GM13976 (cell line): ENCODE measurements around the gene OR2AT4.

Experiments used
- DNase-seq: peaks from one replicate; pipeline ENCODE4 v3.0.0; 2012; ENCODE audit warnings: low spot score
- in situ Hi-C: fragments of 300-500 bp; cut with MboI; formaldehyde crosslinking; loops from one replicate; pipeline ENCODE4 v1.12.0; 2022; ENCODE audit warnings: low sequenced_read_pairs, mixed read lengths, inconsistent platforms; ENCODE audit not compliant: unreplicated experiment
- TF ChIP-seq, protein P1 (sequence below): IDR thresholded peaks from 2 replicates; pipeline ENCODE4 v1.5.1; 2012; ENCODE audit warnings: borderline replicate concordance, mild to moderate bottlenecking; ENCODE audit not compliant: insufficient read depth; ENCODE audit errors: extremely low read depth, missing control alignments, control extremely low read depth

Gene OR2AT4

DNA sequence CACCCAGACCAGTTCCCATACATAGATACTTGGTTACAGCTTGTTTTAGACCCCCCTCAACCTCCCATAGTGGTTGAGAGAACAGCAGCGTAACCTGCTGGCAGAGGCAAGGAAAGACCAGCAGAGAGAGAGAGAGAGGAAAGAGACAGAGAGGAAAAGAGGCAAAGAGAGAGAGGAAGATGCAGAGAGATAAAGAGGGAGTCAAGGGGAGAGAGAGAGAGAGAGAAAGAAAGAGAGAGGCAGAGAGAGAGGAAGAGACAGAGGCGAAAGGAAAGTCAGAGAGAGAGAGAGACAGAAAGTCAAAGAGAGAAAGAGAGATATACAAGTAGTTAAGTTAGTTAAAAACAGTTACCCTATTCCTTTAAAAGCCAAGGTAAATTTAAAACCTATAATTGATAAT is 55.4 kb downstream of the OR2AT4 start:
- DNase-seq = no peak
- in situ Hi-C loops = no loop called here
- TF ChIP-seq, protein P1, sequence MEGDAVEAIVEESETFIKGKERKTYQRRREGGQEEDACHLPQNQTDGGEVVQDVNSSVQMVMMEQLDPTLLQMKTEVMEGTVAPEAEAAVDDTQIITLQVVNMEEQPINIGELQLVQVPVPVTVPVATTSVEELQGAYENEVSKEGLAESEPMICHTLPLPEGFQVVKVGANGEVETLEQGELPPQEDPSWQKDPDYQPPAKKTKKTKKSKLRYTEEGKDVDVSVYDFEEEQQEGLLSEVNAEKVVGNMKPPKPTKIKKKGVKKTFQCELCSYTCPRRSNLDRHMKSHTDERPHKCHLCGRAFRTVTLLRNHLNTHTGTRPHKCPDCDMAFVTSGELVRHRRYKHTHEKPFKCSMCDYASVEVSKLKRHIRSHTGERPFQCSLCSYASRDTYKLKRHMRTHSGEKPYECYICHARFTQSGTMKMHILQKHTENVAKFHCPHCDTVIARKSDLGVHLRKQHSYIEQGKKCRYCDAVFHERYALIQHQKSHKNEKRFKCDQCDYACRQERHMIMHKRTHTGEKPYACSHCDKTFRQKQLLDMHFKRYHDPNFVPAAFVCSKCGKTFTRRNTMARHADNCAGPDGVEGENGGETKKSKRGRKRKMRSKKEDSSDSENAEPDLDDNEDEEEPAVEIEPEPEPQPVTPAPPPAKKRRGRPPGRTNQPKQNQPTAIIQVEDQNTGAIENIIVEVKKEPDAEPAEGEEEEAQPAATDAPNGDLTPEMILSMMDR = no peak

DNA sequence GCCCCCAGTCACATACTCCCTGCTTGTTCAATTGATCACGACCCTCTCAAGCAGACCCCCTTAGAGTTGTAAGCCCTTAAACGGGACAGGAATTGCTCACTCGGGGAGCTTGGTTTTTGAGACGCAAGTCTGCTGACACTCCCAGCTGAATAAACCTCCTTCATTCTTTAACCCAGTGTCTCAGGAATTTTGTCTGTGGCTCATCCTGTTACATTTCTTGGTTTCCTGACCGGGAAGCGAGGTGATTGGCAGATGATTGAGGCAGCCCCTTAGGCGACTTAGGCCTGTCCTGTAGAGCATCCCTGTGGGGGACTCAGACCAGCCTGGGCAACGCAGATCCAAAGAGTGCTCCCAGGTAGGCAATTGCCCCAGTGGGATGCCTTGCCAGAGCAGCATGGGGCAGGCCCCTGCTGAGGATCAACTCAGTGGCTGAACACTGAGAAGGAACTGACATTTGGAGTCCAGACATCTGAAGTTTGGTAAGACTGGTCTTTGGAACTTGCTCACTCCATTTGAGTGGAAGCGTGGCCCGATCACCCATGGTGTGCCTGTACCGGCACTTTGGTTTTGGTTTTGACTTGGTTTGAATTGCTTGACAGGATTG is 56.4 kb downstream of the OR2AT4 start:
- TF ChIP-seq, protein P1 = no peak
- DNase-seq = no peak
- in situ Hi-C loops = no loop called here

DNA sequence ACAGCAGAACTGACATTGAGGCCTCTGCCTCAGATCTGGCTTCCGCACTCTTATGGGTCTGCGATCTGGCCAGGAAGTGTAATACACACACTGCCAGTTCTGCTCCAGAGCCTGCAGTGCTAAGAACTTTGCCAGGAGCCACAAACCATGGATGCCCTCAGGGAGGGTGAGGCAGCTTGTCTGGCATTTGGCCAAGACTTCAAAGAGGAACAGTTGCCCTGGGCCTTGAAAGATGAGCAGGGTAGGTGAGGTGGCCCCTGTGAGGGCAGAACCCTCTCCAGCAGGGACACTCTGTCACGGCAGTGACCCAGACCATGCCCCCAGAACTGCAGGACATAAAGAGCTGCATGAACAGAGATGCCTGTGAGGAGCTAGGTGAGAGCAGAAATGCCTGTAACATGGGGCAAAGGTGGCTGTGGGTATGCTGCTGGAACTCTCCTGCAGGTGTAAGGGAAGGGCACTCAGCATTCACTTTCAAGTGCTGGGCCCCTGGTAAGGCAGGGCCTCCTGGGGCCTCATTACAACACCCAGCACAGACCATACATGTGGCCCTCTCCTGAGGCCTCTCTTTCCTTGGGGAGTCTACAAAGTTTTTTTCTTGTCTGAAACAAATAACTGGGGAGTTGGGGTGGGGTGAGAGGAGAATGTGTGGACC is 60.6 kb downstream of the OR2AT4 start:
- TF ChIP-seq, protein P1 = no peak
- no peak for DNase-seq
- in situ Hi-C loops = no loop called here

DNA sequence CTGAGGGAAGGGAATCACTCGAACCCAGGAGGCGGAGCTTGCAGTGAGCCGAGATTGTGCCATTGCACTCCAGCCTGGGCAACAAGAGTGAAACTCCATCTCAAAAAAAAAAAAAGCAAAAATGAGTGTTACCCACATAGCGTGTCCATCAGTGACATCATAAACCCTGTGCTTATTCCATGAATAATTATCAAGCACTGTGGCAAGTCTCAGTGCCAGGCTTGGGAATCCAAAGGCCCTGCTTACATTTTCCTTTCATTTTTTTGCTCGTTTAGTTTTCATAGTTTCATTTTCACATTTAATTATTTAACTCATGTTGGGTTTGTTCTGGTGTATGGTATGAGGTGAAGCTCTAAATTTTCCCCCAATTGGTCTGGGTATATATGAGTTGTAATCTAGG is 61.4 kb downstream of the OR2AT4 start:
- no peak for DNase-seq
- TF ChIP-seq, protein P1 = no peak
- in situ Hi-C loops = no loop called here

DNA sequence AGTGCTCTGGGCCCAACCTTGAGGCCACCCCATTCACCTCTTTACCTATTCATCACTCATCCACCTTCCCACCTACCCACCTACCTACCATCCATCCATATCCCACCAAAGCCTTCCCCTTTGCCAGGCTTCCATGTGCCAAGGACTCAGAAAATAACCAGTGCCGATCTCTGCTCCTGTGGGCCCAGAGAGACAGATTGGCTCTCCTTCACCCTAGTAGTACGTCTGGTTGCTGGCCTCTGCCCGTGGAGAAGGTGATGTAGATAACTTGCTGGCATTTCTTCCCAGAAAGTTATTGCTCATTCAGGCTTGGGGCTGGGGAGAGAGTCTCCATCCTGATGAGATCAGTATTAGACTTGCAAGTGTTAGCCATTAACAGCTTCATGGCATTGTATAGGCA is 62.8 kb downstream of the OR2AT4 start:
- in situ Hi-C loops = no loop called here
- TF ChIP-seq, protein P1 = no peak

DNA sequence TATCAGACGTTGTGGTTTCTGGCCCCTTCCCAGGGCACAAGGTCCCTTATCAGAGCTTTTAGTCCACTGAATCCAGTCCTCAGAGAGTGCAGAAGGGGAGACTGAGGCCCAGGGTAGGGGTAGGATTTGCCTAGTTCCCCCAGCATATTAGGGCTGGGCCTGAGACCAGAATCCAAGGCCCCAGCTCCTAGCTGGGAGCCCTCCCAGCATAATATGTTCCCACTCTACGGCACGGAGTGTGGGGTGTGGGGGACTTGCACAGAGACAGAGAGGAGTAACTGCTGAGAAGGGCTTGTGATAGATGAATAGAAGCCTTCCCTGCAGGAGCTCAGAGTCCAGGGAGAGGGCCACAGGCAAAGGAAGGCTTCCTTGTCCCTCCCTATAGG is 64.1 kb downstream of the OR2AT4 start:
- no peak for DNase-seq
- in situ Hi-C loops = no loop called here
- TF ChIP-seq, protein P1 = no peak

More for the DNA sequence above, 62.8 kb downstream of the OR2AT4 start:
- no peak for DNase-seq
